T-helper 17 cell (primary cell): ENCODE results near the gene SNW1. TPM values are rescaled to one million over a fixed set of nuclear protein-coding genes. Genes with fewer than 3 reads are reported as not detected.

Experiments
- ATAC-seq: fragments of 150-1000 bp; cut with Tn5 transposase; 2 replicates; pipeline ENCODE4 v1.10.0; 2021; ENCODE audit warnings: mild to moderate bottlenecking, moderate library complexity
- DNase-seq, 3 donors: peaks; one replicate each; pipeline versions ENCODE4 v3.0.0 to v3.0.0-alpha.2; 2020 to 2021
- H3K9me3 ChIP-seq: one replicate; pipeline ENCODE4 v1.7.0; 2013; ENCODE audit warnings: low read length, mild to moderate bottlenecking; ENCODE audit not compliant: control insufficient read depth, poor library complexity, severe bottlenecking
- H3K27ac Mint-ChIP-seq: one replicate; pipeline ENCODE4 v1.8.0; 2022; ENCODE audit warnings: mild to moderate bottlenecking, moderate library complexity, mixed read lengths
- H3K27me3 Mint-ChIP-seq: one replicate; pipeline ENCODE4 v1.8.0; 2022; ENCODE audit warnings: mixed read lengths
- H3K36me3 Mint-ChIP-seq: one replicate; pipeline ENCODE4 v1.8.0; 2022; ENCODE audit warnings: low read depth, mixed read lengths
- H3K4me1 Mint-ChIP-seq: one replicate; pipeline ENCODE4 v1.8.0; 2022; ENCODE audit warnings: mild to moderate bottlenecking, mixed read lengths
- H3K4me3 Mint-ChIP-seq: one replicate; pipeline ENCODE4 v1.8.0; 2022; ENCODE audit warnings: mild to moderate bottlenecking, moderate library complexity, mixed read lengths
- total RNA-seq, 4 donors: library from RNA in 2 of 4; stranded (reverse) in 2 of 4; gene quantifications; one replicate each; pipeline ENCODE4 v1.2.3 and lab custom pipeline; 2022 to 2026

Gene SNW1
- total RNA-seq, 2 donors from 2014 or later: 90.6 to 92.2 TPM

DNA sequence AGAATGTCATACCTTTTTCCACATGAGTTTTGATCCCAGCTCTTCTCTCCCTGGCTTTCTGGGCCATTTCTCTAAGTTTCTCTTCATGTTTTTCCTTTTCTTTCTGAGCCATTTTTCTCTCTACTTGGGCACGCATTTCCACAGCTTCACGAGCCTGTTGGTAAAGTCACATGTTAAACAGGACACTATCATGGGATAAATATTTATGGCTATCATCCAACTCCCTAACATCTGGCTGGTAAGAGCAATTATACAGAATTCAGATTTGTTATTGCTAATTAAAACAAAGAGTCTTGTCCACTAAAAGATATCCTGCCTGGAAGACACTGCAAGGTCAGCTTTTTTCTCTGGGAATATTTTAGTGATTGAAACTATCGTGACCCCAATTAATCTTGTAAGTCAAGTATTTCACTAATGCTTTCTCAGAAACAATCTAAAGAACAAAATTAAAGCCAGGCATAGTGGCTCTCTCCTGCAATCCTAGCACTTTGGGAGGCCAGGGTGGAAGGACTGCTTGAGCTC lies 29.9 kb downstream of the SNW1 start:
- Mint-ChIP-seq H3K27me3 (no peaks in the 10 kb centered on the region), H3K27ac (peak overlapping the region; percentile 41), H3K4me3 (no peak overlapping the region), H3K36me3 (peaks cover 13% of the 10 kb centered on the region), H3K4me1 (peaks cover 14% of the 10 kb centered on the region)
- ATAC-seq: no peak
- H3K9me3 ChIP-seq: no peaks in the 10 kb centered on the region
- no peak for DNase-seq

GRCh38 chr14:77722301-77722700 lies 38.7 kb downstream of the SNW1 start:
- no peaks in the 10 kb centered on the region for H3K27me3 Mint-ChIP-seq
- H3K27ac Mint-ChIP-seq: peak overlapping the region; percentile 16
- no peak for DNase-seq
- peaks cover 22% of the 10 kb centered on the region for H3K36me3 Mint-ChIP-seq
- peaks cover 6% of the 10 kb centered on the region for H3K4me1 Mint-ChIP-seq
- no peak for ATAC-seq
- H3K9me3 ChIP-seq: no peaks in the 10 kb centered on the region
- H3K4me3 Mint-ChIP-seq: no peak overlapping the region

- H3K4me1 Mint-ChIP-seq: peaks cover 6% of the 10 kb centered on the region
- no peak for ATAC-seq
- H3K27me3 Mint-ChIP-seq: no peaks in the 10 kb centered on the region
- DNase-seq: no peak
- no peak overlapping the region for H3K4me3 Mint-ChIP-seq
- H3K9me3 ChIP-seq: no peaks in the 10 kb centered on the region
- H3K27ac Mint-ChIP-seq: no peak overlapping the region
- peaks cover 22% of the 10 kb centered on the region for H3K36me3 Mint-ChIP-seq
Observed at GRCh38 chr14:77721437-77721836, 39.5 kb downstream of the SNW1 start.

GRCh38 chr14:77717608-77718305 lies 43.2 kb downstream of the SNW1 start:
- H3K9me3 ChIP-seq: no peaks in the 10 kb centered on the region
- Mint-ChIP-seq H3K27me3 (no peaks in the 10 kb centered on the region), H3K4me3 (no peak overlapping the region), H3K27ac (peak overlapping the region; percentile 77), H3K36me3 (peaks cover 14% of the 10 kb centered on the region), H3K4me1 (peaks cover 8% of the 10 kb centered on the region)
- DNase-seq (no peak), ATAC-seq (no peak)

- H3K27ac Mint-ChIP-seq: no peak overlapping the region
Observed at GRCh38 chr14:77714926-77715325, 46.0 kb downstream of the SNW1 start.

GRCh38 chr14:77710364-77710763 lies 50.6 kb downstream of the SNW1 start:
- H3K27ac Mint-ChIP-seq: peak overlapping the region; percentile 91
- H3K27me3 Mint-ChIP-seq: no peaks in the 10 kb centered on the region
- ATAC-seq (no peak), DNase-seq (no peak)
- no peaks in the 10 kb centered on the region for H3K9me3 ChIP-seq
- H3K4me3 Mint-ChIP-seq: peak overlapping the region; percentile 15
- peaks cover 41% of the 10 kb centered on the region for H3K4me1 Mint-ChIP-seq
- H3K36me3 Mint-ChIP-seq: peaks cover 5% of the 10 kb centered on the region

More at GRCh38 chr14:77714926-77715325, 46.0 kb downstream of the SNW1 start:
- H3K9me3 ChIP-seq: no peaks in the 10 kb centered on the region
- Mint-ChIP-seq H3K27me3 (no peaks in the 10 kb centered on the region), H3K36me3 (peaks cover 8% of the 10 kb centered on the region), H3K4me3 (no peak overlapping the region), H3K4me1 (peaks cover 13% of the 10 kb centered on the region)
- DNase-seq (no peak), ATAC-seq (no peak)

DNA sequence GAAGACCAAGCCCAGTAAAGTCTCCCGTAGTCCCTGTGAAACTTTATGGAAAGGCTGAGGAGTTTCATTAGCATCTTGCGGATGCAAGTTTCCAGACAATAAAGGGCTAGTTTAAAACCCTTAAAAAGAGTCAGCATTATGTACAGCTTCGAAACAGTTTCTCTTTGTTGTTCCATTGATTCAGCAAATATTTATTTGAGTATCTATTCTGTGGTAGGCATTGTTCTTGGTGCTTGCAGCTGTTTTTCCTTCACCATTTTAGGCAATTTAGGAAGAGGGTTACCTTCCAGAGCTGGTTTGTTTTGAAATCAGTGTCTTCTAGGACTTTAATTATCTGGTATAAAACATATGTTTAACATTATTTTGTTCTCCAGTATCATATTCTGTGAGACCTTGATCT lies 51.5 kb downstream of the SNW1 start:
- Mint-ChIP-seq H3K27me3 (no peaks in the 10 kb centered on the region), H3K27ac (peak overlapping the region; percentile 91), H3K4me3 (peak overlapping the region; percentile 94), H3K4me1 (peaks cover 39% of the 10 kb centered on the region), H3K36me3 (peaks cover 2% of the 10 kb centered on the region)
- ATAC-seq: no peak
- no peak for DNase-seq
- H3K9me3 ChIP-seq: no peaks in the 10 kb centered on the region

DNA sequence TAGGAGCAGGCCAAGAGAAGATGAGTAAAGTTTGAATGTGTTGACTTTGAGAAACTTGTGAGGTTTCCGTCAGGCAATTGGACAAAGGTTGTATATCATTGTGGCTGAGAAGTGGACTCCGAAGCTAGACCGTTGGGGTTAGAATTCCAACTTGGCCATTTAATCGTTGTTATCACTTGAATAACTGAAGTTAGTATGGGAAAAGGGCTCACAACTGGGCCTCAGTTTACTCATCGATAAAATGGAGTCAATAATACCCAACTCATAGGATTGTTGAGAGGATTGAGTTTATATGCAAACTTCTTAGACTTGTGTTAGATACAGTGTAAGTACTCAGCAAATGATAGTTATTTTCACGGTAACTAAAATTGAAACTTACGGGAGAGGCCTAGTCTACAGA lies 52.2 kb downstream of the SNW1 start:
- no peak for DNase-seq
- Mint-ChIP-seq H3K27me3 (no peaks in the 10 kb centered on the region), H3K4me3 (peak overlapping the region; percentile 94), H3K27ac (peak overlapping the region; percentile 91), H3K4me1 (peaks cover 39% of the 10 kb centered on the region), H3K36me3 (peaks cover 2% of the 10 kb centered on the region)
- no peak for ATAC-seq
- H3K9me3 ChIP-seq: no peaks in the 10 kb centered on the region

DNA sequence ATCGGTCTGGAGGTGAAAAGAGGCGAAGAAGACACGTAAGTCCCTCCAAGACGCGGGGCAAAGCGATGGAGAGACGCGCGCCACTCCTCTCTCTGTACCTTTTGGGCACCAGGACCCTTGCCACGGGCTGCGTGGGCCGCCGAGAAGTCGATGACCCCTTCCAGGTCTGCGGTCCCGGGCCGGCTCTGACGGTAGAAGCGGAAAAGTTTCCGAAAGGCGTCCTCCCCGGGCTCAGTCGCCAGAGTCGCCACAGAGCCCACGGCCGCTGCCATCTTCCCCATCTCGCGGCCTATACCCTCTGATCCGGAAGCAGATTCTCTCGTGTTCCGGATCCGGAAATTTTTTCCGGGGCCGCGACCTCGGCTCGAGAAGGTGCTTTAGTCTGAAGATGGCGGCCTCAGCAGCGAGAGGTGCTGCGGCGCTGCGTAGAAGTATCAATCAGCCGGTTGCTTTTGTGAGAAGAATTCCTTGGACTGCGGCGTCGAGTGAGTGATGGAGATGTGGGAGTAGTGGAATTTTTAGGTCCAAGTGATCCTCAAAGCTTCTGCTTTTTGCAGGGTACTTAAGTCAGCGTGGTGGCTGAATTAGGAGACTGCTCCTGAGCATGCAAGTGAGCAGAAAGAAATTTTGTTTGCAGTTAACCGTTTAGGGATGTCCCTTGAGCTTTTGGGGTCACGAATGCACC lies 53.1 kb downstream of the SNW1 start, which contains the start of the genes ALKBH1 and SLIRP:
TSS of gene ALKBH1 (minus strand) at position 300 of the 685 bp plus-strand sequence. CDS start at position 281, 19 bp downstream.
TSS of gene SLIRP (plus strand) at position 380 of the 685 bp plus-strand sequence. CDS start at position 389, 9 bp downstream.
- peak; percentile 78 to 80 (median 80) for DNase-seq
- Mint-ChIP-seq H3K4me3 (peak within 1 kb of the TSS; percentile 94), H3K27me3 (no peaks in the 10 kb centered on the region), H3K27ac (peak within 1 kb of the TSS; percentile 91), H3K36me3 (peaks cover 2% of the 10 kb centered on the region), H3K4me1 (peaks cover 39% of the 10 kb centered on the region)
- ATAC-seq: peak; percentile 98
- H3K9me3 ChIP-seq: no peaks in the 10 kb centered on the region

DNA sequence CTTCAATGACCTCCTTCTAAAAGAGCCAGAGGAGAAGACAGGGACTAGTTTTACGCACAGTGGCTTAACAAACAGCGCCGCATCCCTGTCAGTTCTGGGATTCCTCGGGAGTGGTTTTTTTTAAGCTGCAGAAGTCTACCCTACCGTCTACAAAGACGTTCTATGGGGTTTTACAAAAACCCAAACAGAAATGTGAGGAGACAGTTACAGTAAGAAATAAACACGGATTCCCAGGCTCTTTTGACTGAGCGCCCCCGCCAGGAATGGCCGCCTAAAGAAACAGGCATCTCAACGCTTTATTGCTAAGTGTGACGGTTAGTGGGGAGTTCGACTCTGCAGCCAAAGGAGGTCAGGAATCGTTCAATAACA lies 53.6 kb downstream of the SNW1 start:
- H3K27ac Mint-ChIP-seq: peak overlapping the region; percentile 91
- H3K27me3 Mint-ChIP-seq: no peaks in the 10 kb centered on the region
- peak overlapping the region; percentile 94 for H3K4me3 Mint-ChIP-seq
- DNase-seq (no peak), ATAC-seq (peak; percentile 44)
- H3K4me1 Mint-ChIP-seq: peaks cover 39% of the 10 kb centered on the region
- H3K36me3 Mint-ChIP-seq: peaks cover 2% of the 10 kb centered on the region
- no peaks in the 10 kb centered on the region for H3K9me3 ChIP-seq

- no peak for DNase-seq
- Mint-ChIP-seq H3K36me3 (peaks cover 20% of the 10 kb centered on the region), H3K4me1 (peaks cover 10% of the 10 kb centered on the region), H3K27me3 (no peaks in the 10 kb centered on the region), H3K27ac (no peak overlapping the region), H3K4me3 (no peak overlapping the region)
- no peak for ATAC-seq
- H3K9me3 ChIP-seq: no peaks in the 10 kb centered on the region
Observed at GRCh38 chr14:77691259-77691658, 69.7 kb downstream of the SNW1 start.

GRCh38 chr14:77682158-77682553 lies 78.8 kb downstream of the SNW1 start:
- H3K27me3 Mint-ChIP-seq: no peaks in the 10 kb centered on the region
- DNase-seq: no peak
- no peak overlapping the region for H3K4me3 Mint-ChIP-seq
- no peak overlapping the region for H3K27ac Mint-ChIP-seq
- no peak for ATAC-seq
- H3K9me3 ChIP-seq: no peaks in the 10 kb centered on the region
- peaks cover 10% of the 10 kb centered on the region for H3K4me1 Mint-ChIP-seq
- peaks cover 6% of the 10 kb centered on the region for H3K36me3 Mint-ChIP-seq
